HEK293 (cell line): ENCODE data around the gene TFAP2C.

ENCODE experiments used
- ZEB2 ChIP-seq: fragments of 450-650 bp; formaldehyde crosslinking; IDR thresholded peaks from 2 replicates; pipeline ENCODE4 v1.5.1; 2016; ENCODE audit warnings: missing biosample characterization, missing genetic modification characterization
- ZFP41 ChIP-seq: fragments of 450-650 bp; formaldehyde crosslinking; IDR thresholded peaks from 2 replicates; pipeline ENCODE4 v1.5.1; 2016; ENCODE audit warnings: missing biosample characterization, missing genetic modification characterization, borderline replicate concordance
- ZNF366 ChIP-seq: fragments of 450-650 bp; formaldehyde crosslinking; conservative IDR thresholded peaks from 2 replicates; pipeline ENCODE4 v1.5.1; 2016; ENCODE audit warnings: missing biosample characterization, missing genetic modification characterization
- TF ChIP-seq, protein P1 (sequence below): fragments of 450-650 bp; formaldehyde crosslinking; IDR thresholded peaks from 2 replicates; pipeline ENCODE4 v1.5.1; 2016; ENCODE audit warnings: missing biosample characterization, missing genetic modification characterization

DNA sequence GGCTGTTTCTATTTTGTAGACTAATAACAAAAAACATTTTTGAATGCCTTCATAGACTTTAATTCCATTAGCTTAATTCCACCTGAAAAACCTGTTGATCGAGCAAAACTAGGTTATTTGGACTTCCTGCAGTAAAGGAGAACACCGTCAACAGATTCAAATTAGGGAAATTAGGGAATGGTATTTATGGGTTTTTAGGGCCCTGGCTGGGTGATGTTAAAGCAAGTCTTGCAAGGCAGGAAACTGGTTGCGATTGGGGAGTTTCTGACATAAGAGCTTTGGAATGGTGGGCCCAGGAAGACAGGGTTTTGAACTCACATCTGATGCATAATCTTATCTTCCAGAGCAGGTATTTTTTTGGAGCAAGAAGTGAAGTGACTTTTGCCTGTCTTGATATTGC lies 40.1 kb upstream of the TFAP2C start:
- TF ChIP-seq, protein P1, sequence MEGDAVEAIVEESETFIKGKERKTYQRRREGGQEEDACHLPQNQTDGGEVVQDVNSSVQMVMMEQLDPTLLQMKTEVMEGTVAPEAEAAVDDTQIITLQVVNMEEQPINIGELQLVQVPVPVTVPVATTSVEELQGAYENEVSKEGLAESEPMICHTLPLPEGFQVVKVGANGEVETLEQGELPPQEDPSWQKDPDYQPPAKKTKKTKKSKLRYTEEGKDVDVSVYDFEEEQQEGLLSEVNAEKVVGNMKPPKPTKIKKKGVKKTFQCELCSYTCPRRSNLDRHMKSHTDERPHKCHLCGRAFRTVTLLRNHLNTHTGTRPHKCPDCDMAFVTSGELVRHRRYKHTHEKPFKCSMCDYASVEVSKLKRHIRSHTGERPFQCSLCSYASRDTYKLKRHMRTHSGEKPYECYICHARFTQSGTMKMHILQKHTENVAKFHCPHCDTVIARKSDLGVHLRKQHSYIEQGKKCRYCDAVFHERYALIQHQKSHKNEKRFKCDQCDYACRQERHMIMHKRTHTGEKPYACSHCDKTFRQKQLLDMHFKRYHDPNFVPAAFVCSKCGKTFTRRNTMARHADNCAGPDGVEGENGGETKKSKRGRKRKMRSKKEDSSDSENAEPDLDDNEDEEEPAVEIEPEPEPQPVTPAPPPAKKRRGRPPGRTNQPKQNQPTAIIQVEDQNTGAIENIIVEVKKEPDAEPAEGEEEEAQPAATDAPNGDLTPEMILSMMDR = no peak
- TF ChIP-seq ZFP41 (tag by site-specific recombination) (no peak), ZNF366 (tag by site-specific recombination) (no peak), ZEB2 (tag by site-specific recombination) (no peak)
